ENCODE results near the gene ABHD17A. TPM values are rescaled to one million over a fixed set of nuclear protein-coding genes. Genes with fewer than 3 reads are reported as not detected.
"Not testable (repeated sequence)": the region's sequence is repeated elsewhere in the genome, so short reads cannot be mapped to it uniquely, and the experiment has no call there.

ABHD17A gene
- total RNA-seq, 2 donors from 2014 or later = 50.6 to 52.9 TPM

GRCh38 chr19:1877280-1877660 lies 8.0 kb downstream of the ABHD17A start:
- peak; percentile 68 for DNase-seq
- H3K36me3 ChIP-seq (ENCODE audit: control insufficient read depth, insufficient read depth, low read length); H3K27me3 ChIP-seq (ENCODE audit: control insufficient read depth, insufficient read depth, low read length, poor library complexity, severe bottlenecking); H3K4me3 ChIP-seq (ENCODE audit: low read length); H3K9me3 ChIP-seq (ENCODE audit: control insufficient read depth, low read length); H3K4me3 Mint-ChIP-seq; H3K36me3 Mint-ChIP-seq (ENCODE audit: low read depth); H3K27ac ChIP-seq (ENCODE audit: low read depth, low read length); H3K27me3 Mint-ChIP-seq (ENCODE audit: insufficient read depth); H3K9ac ChIP-seq (ENCODE audit: extremely low read depth, low read length, poor library complexity, severe bottlenecking); H3K4me1 ChIP-seq (ENCODE audit: control insufficient read depth, insufficient read depth, low read length); H3K9me3 Mint-ChIP-seq; H3K27ac Mint-ChIP-seq: not testable (repeated sequence)
- H3K4me1 Mint-ChIP-seq = peaks cover 17% of the 10 kb centered on the region
- 61 to 75% methylated on average over 4 to 28 of the region's 47 CpGs for WGBS, 2 experiments (ENCODE audit: insufficient coverage in 1 of 2, insufficient read length in 1 of 2)

- H3K4me1 ChIP-seq (ENCODE audit: control insufficient read depth, insufficient read depth, low read length); H3K9me3 Mint-ChIP-seq; DNase-seq; H3K36me3 Mint-ChIP-seq (ENCODE audit: low read depth); H3K36me3 ChIP-seq (ENCODE audit: control insufficient read depth, insufficient read depth, low read length); H3K27me3 ChIP-seq (ENCODE audit: control insufficient read depth, insufficient read depth, low read length, poor library complexity, severe bottlenecking); H3K27ac ChIP-seq (ENCODE audit: low read depth, low read length); H3K27me3 Mint-ChIP-seq (ENCODE audit: insufficient read depth); H3K9me3 ChIP-seq (ENCODE audit: control insufficient read depth, low read length): not testable (repeated sequence)
- Mint-ChIP-seq H3K27ac (peak overlapping the region; percentile 78), H3K4me3 (peak overlapping the region; percentile 96), H3K4me1 (peaks cover 16% of the 10 kb centered on the region)
- H3K9ac ChIP-seq (ENCODE audit: extremely low read depth, low read length, poor library complexity, severe bottlenecking) = peak overlapping the region; percentile 84
- peak overlapping the region; percentile 96 for H3K4me3 ChIP-seq (ENCODE audit: low read length)
- WGBS, 2 experiments (ENCODE audit: insufficient coverage in 1 of 2, insufficient read length in 1 of 2) = 20 to 33% methylated on average over 19 to 38 of the region's 53 CpGs
- TF ChIP-seq CTCF (conservative IDR thresholded peaks at IDR 0.05) = peak; percentile 50
Measured at GRCh38 chr19:1876496-1877279, 8.6 kb downstream of the ABHD17A start.

DNA sequence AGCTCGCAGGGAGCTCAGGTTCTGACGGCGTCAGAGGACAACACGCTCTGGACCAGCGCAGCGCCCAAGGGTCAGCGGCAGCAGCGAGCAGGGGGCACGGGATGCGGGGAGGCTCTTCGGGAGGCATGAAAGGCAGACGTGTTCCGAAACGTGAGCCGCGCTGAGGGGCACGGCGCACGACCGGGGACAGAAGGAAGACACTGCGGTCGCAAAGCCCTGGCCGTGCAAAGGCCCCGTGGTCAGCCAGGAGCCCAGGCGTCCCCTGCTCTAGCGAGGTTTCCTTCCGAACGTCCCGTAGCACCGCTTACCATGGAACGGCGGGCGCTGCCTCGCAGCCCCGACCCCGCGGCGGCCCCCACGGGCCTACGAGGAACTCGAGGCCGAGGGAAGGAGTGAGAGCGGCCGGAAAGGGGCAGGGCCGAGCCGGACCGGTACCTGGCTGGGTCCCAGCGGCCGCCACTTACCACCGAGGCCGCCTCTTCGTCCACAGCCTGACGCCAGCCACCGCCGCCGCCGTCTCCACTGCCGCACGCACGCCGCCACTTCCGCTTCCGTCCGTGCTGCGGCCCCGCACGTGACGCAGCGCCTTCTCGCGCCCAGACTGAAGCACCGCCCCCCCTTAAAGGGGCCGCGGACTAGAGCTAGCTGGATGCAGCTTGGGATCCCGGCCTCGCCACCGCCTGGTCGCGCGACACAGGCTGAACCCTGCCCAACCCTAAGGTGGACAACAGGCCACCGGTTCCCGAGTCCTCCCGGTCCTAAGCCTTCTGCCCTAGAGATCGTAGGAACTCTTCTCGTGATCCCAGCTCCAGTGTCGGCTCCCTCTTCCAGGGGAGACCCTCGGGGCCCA lies 9.4 kb downstream of the ABHD17A start:
- Mint-ChIP-seq H3K9me3 (no peaks in the 10 kb centered on the region), H3K27ac (peak overlapping the region; percentile 95), H3K36me3 (ENCODE audit: low read depth) (peaks cover 3% of the 10 kb centered on the region), H3K27me3 (ENCODE audit: insufficient read depth) (peaks cover 3% of the 10 kb centered on the region), H3K4me3 (peak overlapping the region; percentile 96), H3K4me1 (peaks cover 21% of the 10 kb centered on the region)
- Histone ChIP-seq H3K27ac (ENCODE audit: low read depth, low read length) (peak overlapping the region; percentile 61), H3K9me3 (ENCODE audit: control insufficient read depth, low read length) (no peaks in the 10 kb centered on the region), H3K9ac (ENCODE audit: extremely low read depth, low read length, poor library complexity, severe bottlenecking) (peak overlapping the region; percentile 84), H3K36me3 (ENCODE audit: control insufficient read depth, insufficient read depth, low read length) (no peaks in the 10 kb centered on the region), H3K27me3 (ENCODE audit: control insufficient read depth, insufficient read depth, low read length, poor library complexity, severe bottlenecking) (no peaks in the 10 kb centered on the region), H3K4me3 (ENCODE audit: low read length) (peak overlapping the region; percentile 96), H3K4me1 (ENCODE audit: control insufficient read depth, insufficient read depth, low read length) (peaks cover 15% of the 10 kb centered on the region)
- TF ChIP-seq CTCF (conservative IDR thresholded peaks at IDR 0.05) = no peak
- 0 to 1% methylated on average over 57 to 87 of the region's 87 CpGs for WGBS, 2 experiments (ENCODE audit: insufficient coverage in 1 of 2, insufficient read length in 1 of 2)
- DNase-seq = peak; percentile 97

DNA sequence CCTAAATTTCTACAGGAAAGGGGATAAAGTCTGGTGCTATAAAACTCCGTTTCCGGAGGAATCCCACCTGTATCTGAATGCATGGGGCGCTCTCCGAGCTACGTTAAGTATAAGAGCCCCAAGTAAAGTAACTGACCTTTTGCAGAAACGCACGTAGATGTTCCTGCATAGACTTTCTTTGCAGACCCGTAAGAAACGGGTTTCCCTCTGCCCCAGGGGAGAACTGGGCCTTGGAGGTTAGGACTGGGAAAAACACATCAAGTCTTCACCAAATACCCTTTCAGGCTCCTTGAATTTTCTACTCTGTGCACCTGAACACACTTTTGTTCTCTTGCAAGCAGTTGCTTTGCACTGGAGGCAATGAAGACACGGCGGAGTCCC lies 10.0 kb downstream of the ABHD17A start:
- not testable (repeated sequence) for H3K27ac ChIP-seq (ENCODE audit: low read depth, low read length); H3K27me3 Mint-ChIP-seq (ENCODE audit: insufficient read depth); H3K9me3 ChIP-seq (ENCODE audit: control insufficient read depth, low read length); H3K36me3 Mint-ChIP-seq (ENCODE audit: low read depth); H3K9me3 Mint-ChIP-seq; H3K36me3 ChIP-seq (ENCODE audit: control insufficient read depth, insufficient read depth, low read length); H3K27me3 ChIP-seq (ENCODE audit: control insufficient read depth, insufficient read depth, low read length, poor library complexity, severe bottlenecking)
- Histone ChIP-seq H3K4me3 (ENCODE audit: low read length) (peak overlapping the region; percentile 96), H3K9ac (ENCODE audit: extremely low read depth, low read length, poor library complexity, severe bottlenecking) (peak overlapping the region; percentile 84), H3K4me1 (ENCODE audit: control insufficient read depth, insufficient read depth, low read length) (peaks cover 16% of the 10 kb centered on the region)
- Mint-ChIP-seq H3K27ac (peak overlapping the region; percentile 95), H3K4me3 (peak overlapping the region; percentile 96), H3K4me1 (peaks cover 22% of the 10 kb centered on the region)
- 4 to 7% methylated on average over 7 to 11 of the region's 11 CpGs for WGBS, 2 experiments (ENCODE audit: insufficient coverage in 1 of 2, insufficient read length in 1 of 2)
- DNase-seq = peak; percentile 54

Measured in endodermal cell (in vitro differentiated cells).